Transverse colon (tissue), 4 donors: ENCODE measurements around the gene CCDC6.

Source experiments
- EP300 ChIP-seq: sonication (generic); formaldehyde crosslinking; IDR thresholded peaks from one replicate; pipeline ENCODE4 v1.6.1; 2017; ENCODE audit warnings: antibody characterized with exemption, low read depth
- POLR2A ChIP-seq: fragments of 450-650 bp; IDR thresholded peaks from one replicate; pipeline ENCODE4 v1.6.1; 2016; ENCODE audit warnings: antibody characterized with exemption, mild to moderate bottlenecking, moderate library complexity
- POLR2AphosphoS5 ChIP-seq, 3 donors: sonication (generic); formaldehyde crosslinking; IDR thresholded peaks; one replicate each; pipeline ENCODE4 v1.6.1; 2016; ENCODE audit warnings: antibody characterized with exemption in 3 of 3
- TF ChIP-seq, protein P1 (sequence below), 5 experiments: fragments of 200-600 bp in 3 of 5; fragments of 450-650 bp in 2 of 5; sonication (generic) in 3 of 5; IDR thresholded peaks; 1 replicate in 2 of 5; 2 replicates in 3 of 5; pipeline ENCODE4 v1.5.1; 2016 to 2017; ENCODE audit warnings: antibody characterized with exemption in 5 of 5, inconsistent platforms in 3 of 5, mild to moderate bottlenecking in 2 of 5, moderate library complexity in 1 of 5

DNA sequence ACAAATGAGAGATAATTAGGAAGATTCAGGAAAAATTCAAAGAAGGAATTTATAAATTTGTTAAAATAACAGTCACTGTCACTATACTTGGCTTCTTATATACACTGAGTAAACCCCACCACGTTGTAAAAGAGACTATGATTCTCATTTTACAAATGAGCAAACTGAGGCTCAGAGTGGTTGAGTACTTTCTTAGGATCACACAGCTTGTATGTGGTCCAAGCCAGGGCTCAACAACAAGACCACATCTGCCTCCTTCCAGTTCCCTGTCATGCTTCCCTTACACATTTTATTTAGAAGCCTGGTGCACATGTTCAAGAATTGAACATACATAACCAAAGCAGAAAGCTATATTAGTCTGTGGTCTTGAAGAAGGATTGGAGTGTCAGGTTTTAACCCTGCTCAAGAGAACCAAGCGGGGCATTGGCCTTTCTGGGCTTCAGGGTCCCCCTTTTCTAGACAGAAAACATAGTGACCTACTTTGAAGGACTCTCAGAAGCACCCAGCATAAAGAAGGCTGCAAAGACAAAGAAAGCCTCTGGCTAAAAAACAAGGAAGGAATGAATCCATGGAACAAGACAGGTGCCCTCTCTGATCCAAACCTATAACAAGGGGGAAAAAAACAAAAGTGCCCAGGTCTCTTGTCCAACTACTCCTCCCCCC lies 153.9 kb downstream of the CCDC6 start:
- no peak for TF ChIP-seq EP300
- TF ChIP-seq, protein P1, sequence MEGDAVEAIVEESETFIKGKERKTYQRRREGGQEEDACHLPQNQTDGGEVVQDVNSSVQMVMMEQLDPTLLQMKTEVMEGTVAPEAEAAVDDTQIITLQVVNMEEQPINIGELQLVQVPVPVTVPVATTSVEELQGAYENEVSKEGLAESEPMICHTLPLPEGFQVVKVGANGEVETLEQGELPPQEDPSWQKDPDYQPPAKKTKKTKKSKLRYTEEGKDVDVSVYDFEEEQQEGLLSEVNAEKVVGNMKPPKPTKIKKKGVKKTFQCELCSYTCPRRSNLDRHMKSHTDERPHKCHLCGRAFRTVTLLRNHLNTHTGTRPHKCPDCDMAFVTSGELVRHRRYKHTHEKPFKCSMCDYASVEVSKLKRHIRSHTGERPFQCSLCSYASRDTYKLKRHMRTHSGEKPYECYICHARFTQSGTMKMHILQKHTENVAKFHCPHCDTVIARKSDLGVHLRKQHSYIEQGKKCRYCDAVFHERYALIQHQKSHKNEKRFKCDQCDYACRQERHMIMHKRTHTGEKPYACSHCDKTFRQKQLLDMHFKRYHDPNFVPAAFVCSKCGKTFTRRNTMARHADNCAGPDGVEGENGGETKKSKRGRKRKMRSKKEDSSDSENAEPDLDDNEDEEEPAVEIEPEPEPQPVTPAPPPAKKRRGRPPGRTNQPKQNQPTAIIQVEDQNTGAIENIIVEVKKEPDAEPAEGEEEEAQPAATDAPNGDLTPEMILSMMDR (IDR thresholded peaks at IDR 0.05), result no peak
- TF ChIP-seq POLR2A, result no peak
- no peak for TF ChIP-seq POLR2AphosphoS5 (IDR thresholded peaks at IDR 0.05)
